GM12892 (cell line): Measurements from ENCODE around the gene ACAP3.

Source experiments
- POLR2A ChIP-seq: IDR thresholded peaks from 2 replicates; pipeline ENCODE4 v1.6.1; 2011; ENCODE audit warnings: low read depth, low read length, control low read depth
- POLR2AphosphoS5 ChIP-seq: IDR thresholded peaks from 2 replicates; pipeline ENCODE4 v1.6.1; 2011; ENCODE audit warnings: low read depth, low read length, control low read depth
- TAF1 ChIP-seq: IDR thresholded peaks from 2 replicates; pipeline ENCODE4 v1.6.1; 2011; ENCODE audit warnings: low read depth, mild to moderate bottlenecking, control low read depth, low read length, borderline replicate concordance

- TF ChIP-seq POLR2A: no peak
- no peak for TF ChIP-seq TAF1
- TF ChIP-seq POLR2AphosphoS5: no peak
Measured at GRCh38 chr1:1270813-1271212, 36.9 kb downstream of the ACAP3 start.
